IPS DF 6.9 (cell line): ENCODE results near the gene GALNT18.

Experiments used
- DNase-seq: peaks from one replicate; pipeline ENCODE4 v3.0.0-alpha.2; 2013; ENCODE audit warnings: low read depth, low spot score
- H3K27ac ChIP-seq: one replicate; pipeline ENCODE4 v1.5.1; 2013; ENCODE audit warnings: low read length, control low read depth
- H3K27me3 ChIP-seq: 2 replicates; pipeline ENCODE4 v1.6.1; 2013; ENCODE audit warnings: mild to moderate bottlenecking, low read length; ENCODE audit not compliant: control insufficient read depth, insufficient read depth
- H3K36me3 ChIP-seq: 2 replicates; pipeline ENCODE4 v1.6.1; 2013; ENCODE audit warnings: low read length; ENCODE audit not compliant: control insufficient read depth, insufficient read depth
- H3K4me1 ChIP-seq: 2 replicates; pipeline ENCODE4 v1.6.1; 2013; ENCODE audit warnings: low read length; ENCODE audit not compliant: control insufficient read depth, insufficient read depth
- H3K4me3 ChIP-seq: 2 replicates; pipeline ENCODE4 v1.5.1; 2013; ENCODE audit warnings: mild to moderate bottlenecking, low read length
- H3K9me3 ChIP-seq: 2 replicates; pipeline ENCODE4 v1.6.1; 2013; ENCODE audit warnings: low read length, inconsistent platforms; ENCODE audit not compliant: control insufficient read depth, insufficient read depth
- WGBS: extraction: QIAGEN DNeasy Blood & Tissue Kit; methylation state at CpG from one replicate; pipeline ENCODE4 v1.1.7; 2013; ENCODE audit warnings: mixed read lengths, missing lambda C conversion rate; ENCODE audit not compliant: insufficient read length, insufficient coverage; 5-methylcytosine and 5-hydroxymethylcytosine counted together

Gene GALNT18

DNA sequence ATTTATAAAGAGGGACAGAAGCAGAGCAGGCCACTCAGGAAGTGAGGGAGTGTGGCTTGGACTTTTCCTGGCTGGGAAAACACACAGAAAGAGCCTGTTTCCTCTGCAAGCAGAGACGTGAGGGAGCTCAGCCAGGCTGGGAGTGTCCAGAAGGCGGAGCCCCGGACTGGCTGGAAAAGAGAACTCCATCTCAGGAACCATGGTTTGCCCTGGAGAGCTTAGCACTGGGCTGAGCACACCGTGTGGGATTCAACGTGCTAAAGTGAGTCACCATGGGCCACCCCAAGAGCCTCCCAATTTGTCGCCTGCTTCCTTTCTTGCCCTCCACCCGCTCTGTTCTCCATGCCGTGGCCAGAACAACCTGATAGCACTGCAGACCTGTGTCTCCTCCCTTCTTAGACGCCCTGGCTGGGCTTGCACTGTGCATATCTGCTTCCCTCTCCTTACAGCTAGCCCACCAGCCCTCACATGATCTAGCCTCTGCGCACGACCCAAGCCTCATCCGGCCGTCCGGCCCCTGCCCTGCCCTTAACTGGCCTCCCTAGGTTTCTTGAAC, 51.8 kb downstream of the GALNT18 start:
- no peaks in the 10 kb centered on the region for H3K27me3 ChIP-seq
- no peaks in the 10 kb centered on the region for H3K9me3 ChIP-seq
- no peak overlapping the region for H3K27ac ChIP-seq
- no peak for DNase-seq
- WGBS: no CpG with 5 or more reads among the region's 14 CpGs
- no peaks in the 10 kb centered on the region; the same call in 1 of the 2 replicates for H3K4me1 ChIP-seq
- no peaks in the 10 kb centered on the region for H3K36me3 ChIP-seq
- no peak overlapping the region for H3K4me3 ChIP-seq

GRCh38 chr11:11568651-11569229, 53.1 kb downstream of the GALNT18 start:
- Histone ChIP-seq H3K36me3 (no peaks in the 10 kb centered on the region), H3K27me3 (no peaks in the 10 kb centered on the region), H3K4me1 (no peaks in the 10 kb centered on the region; the same call in 1 of the 2 replicates), H3K9me3 (no peaks in the 10 kb centered on the region), H3K27ac (no peak overlapping the region), H3K4me3 (no peak overlapping the region)
- DNase-seq: no peak
- no CpG with 5 or more reads among the region's 3 CpGs for WGBS

DNA sequence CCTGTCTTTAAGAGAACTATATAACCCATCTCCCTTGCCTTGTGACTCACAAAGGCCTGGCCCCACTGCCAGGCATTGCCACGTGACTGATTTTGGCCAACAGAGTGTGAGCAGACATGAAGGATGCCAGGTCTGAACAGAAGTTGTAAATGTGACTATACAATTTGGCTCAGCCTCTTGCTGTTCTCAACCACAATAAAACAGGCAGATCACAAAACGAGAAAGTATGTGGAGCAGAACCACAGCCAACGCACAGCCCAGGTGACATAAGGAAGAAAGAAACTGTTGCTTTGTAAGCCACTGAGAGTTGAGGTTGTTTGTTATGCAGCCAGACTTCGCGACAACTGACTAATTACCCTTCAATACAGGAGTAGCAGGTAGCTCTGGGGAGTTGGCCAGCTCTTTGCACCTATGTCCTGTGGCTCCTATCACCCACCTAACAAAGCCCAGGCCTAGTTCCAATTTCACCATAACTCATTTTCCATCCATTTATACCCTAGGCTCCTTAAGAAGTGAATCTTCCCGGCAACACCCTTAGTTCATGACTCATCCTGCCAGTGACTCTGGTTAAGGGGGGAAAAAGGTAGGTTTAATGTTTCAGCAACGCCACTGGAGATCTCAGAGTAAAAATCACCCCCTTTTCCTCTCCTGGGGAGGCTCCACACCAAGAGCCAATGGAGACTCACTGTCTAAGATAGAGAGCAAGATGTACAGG, 53.7 kb downstream of the GALNT18 start:
- no peak for DNase-seq
- Histone ChIP-seq H3K9me3 (no peaks in the 10 kb centered on the region), H3K4me1 (no peaks in the 10 kb centered on the region; the same call in 1 of the 2 replicates), H3K4me3 (no peak overlapping the region), H3K27ac (no peak overlapping the region), H3K27me3 (no peaks in the 10 kb centered on the region), H3K36me3 (no peaks in the 10 kb centered on the region)
- WGBS: no CpG with 5 or more reads among the region's 7 CpGs

DNA sequence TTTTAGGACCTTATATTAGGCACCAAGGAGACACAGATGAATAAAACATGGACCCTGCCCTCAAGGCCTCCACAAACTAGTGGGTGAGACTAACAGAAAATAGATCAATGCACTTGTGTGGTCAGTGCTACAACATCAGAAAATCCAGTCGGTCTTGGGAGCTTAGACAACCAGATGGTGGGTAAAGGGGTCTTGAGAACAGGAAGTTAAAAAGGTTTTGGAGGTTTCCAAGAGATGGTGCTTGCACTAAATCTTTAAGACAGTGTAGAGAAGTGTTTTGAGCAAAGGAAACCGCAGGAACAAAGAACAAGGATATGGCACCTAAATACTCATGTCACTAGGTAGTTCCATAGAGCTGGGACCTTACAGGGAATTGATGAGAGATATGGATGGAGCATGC, 56.2 kb downstream of the GALNT18 start:
- no peak overlapping the region for H3K27ac ChIP-seq
- H3K9me3 ChIP-seq: no peaks in the 10 kb centered on the region
- DNase-seq: no peak
- no peak overlapping the region for H3K4me3 ChIP-seq
- no peaks in the 10 kb centered on the region for H3K36me3 ChIP-seq
- whole genome bisulfite sequencing: no CpG with 5 or more reads among the region's 2 CpGs
- no peaks in the 10 kb centered on the region for H3K27me3 ChIP-seq
- no peaks in the 10 kb centered on the region; the same call in 1 of the 2 replicates for H3K4me1 ChIP-seq

GRCh38 chr11:11563200-11563975, 58.4 kb downstream of the GALNT18 start:
- Histone ChIP-seq H3K4me1 (no peaks in the 10 kb centered on the region), H3K36me3 (0 out of 2 replicates have a peak, but pooled peaks cover under 1% of the 10 kb centered on the region), H3K9me3 (no peaks in the 10 kb centered on the region), H3K27ac (no peak overlapping the region), H3K4me3 (no peak overlapping the region), H3K27me3 (no peaks in the 10 kb centered on the region)
- no CpG with 5 or more reads among the region's 6 CpGs for WGBS
- DNase-seq: no peak

- H3K4me3 ChIP-seq: no peak overlapping the region
- no peak for DNase-seq
- no peaks in the 10 kb centered on the region for H3K4me1 ChIP-seq
- no peaks in the 10 kb centered on the region for H3K27me3 ChIP-seq
- 0 out of 2 replicates have a peak, but pooled peaks cover 2% of the 10 kb centered on the region for H3K36me3 ChIP-seq
- no CpG with 5 or more reads among the region's 5 CpGs for WGBS
- H3K27ac ChIP-seq: no peak overlapping the region
- no peaks in the 10 kb centered on the region for H3K9me3 ChIP-seq
These were observed 59.8 kb downstream of the GALNT18 start for GRCh38 chr11:11561991-11562390.

DNA sequence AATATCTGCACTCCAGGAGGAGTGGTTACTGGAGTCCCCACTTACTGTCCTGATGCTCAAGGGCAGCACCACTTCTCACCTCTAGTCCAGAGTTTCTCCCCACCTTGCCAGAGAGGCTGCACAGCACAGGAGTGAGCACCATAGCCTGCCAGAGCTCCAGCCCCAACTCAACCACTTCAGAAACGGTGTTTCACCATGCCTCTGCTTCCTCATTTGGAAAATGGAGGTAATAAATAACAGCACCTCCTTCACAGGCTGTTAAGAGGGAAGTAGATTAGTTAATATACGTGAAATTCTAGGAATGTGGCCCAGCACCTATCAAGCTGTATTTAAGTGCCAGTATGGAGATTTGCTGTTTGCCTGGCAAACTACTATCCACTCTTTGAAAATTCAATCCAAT, 63.0 kb downstream of the GALNT18 start:
- no peak overlapping the region for H3K4me3 ChIP-seq
- H3K4me1 ChIP-seq: no peaks in the 10 kb centered on the region
- no peak overlapping the region for H3K27ac ChIP-seq
- H3K27me3 ChIP-seq: no peaks in the 10 kb centered on the region
- no CpG with 5 or more reads among the region's 2 CpGs for WGBS
- 0 out of 2 replicates have a peak, but pooled peaks cover 2% of the 10 kb centered on the region for H3K36me3 ChIP-seq
- DNase-seq: no peak
- H3K9me3 ChIP-seq: no peaks in the 10 kb centered on the region

GRCh38 chr11:11558396-11558795, 63.4 kb downstream of the GALNT18 start:
- no peak overlapping the region for H3K4me3 ChIP-seq
- 0 out of 2 replicates have a peak, but pooled peaks cover 2% of the 10 kb centered on the region for H3K36me3 ChIP-seq
- no peaks in the 10 kb centered on the region for H3K4me1 ChIP-seq
- no peaks in the 10 kb centered on the region for H3K27me3 ChIP-seq
- H3K9me3 ChIP-seq: no peaks in the 10 kb centered on the region
- no peak overlapping the region for H3K27ac ChIP-seq
- WGBS: no CpG with 5 or more reads among the region's 3 CpGs
- no peak for DNase-seq

GRCh38 chr11:11555208-11555607, 66.6 kb downstream of the GALNT18 start:
- no peaks in the 10 kb centered on the region for H3K9me3 ChIP-seq
- no peaks in the 10 kb centered on the region for H3K27me3 ChIP-seq
- H3K27ac ChIP-seq: no peak overlapping the region
- 0 out of 2 replicates have a peak, but pooled peaks cover 1% of the 10 kb centered on the region for H3K4me1 ChIP-seq
- no peak overlapping the region for H3K4me3 ChIP-seq
- no peak for DNase-seq
- 0 out of 2 replicates have a peak, but pooled peaks cover 2% of the 10 kb centered on the region for H3K36me3 ChIP-seq
- WGBS: no CpG with 5 or more reads among the region's 6 CpGs

DNA sequence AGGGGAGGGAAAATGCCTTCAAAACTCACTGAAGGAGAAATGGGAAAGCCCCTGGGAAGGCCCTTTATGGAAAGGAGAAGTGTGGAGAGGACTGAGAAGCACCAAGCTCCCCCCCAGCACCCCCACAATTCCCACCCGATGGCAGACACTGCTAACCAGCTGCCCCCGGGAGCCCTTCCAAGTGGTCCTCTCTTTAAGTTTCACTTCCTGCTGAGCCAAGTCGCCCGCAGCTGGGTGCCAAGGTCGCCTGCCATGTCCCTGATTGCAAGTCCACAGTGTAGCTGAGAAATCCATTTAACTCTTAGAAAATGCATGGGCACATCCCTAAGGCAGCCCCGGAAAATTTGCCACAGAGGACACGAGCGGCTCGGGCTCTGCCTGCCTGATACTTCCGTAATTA, 68.2 kb downstream of the GALNT18 start:
- no peak overlapping the region for H3K4me3 ChIP-seq
- no peaks in the 10 kb centered on the region for H3K9me3 ChIP-seq
- DNase-seq: no peak
- no peaks in the 10 kb centered on the region for H3K27me3 ChIP-seq
- 0 out of 2 replicates have a peak, but pooled peaks cover 2% of the 10 kb centered on the region for H3K36me3 ChIP-seq
- 0 out of 2 replicates have a peak, but pooled peaks cover 1% of the 10 kb centered on the region for H3K4me1 ChIP-seq
- no CpG with 5 or more reads among the region's 10 CpGs for WGBS
- no peak overlapping the region for H3K27ac ChIP-seq
